Subcutaneous adipose tissue (tissue), 4 donors: ENCODE results near the gene AMPH. TPM values are rescaled to one million over a fixed set of nuclear protein-coding genes. Genes with fewer than 3 reads are reported as not detected.

Experiments used
- CTCF ChIP-seq: fragments of 450-650 bp; IDR thresholded peaks from one replicate; pipeline ENCODE4 v1.5.1; 2016; ENCODE audit warnings: low read depth, mild to moderate bottlenecking, control low read depth, antibody characterized with exemption, moderate library complexity
- total RNA-seq, 4 donors: library from RNA; depleted of rRNA; stranded (reverse); fragments of >200 nt; gene quantifications; one replicate each; pipeline ENCODE4 v1.1.0, GENCODE V29; 2016

The AMPH gene
- total RNA-seq, 4 donors from 2014 or later, result 6.8 to 102 (median 30.2) TPM

- TF ChIP-seq CTCF, result no peak
Observed at GRCh38 chr7:38535073-38535472, 96.1 kb downstream of the AMPH start.

GRCh38 chr7:38525857-38526256 lies 105.3 kb downstream of the AMPH start:
- no peak for TF ChIP-seq CTCF

- TF ChIP-seq CTCF, result no peak
Observed at GRCh38 chr7:38524786-38525185, 106.4 kb downstream of the AMPH start.

- no peak for TF ChIP-seq CTCF
Observed at GRCh38 chr7:38520741-38521140, 110.4 kb downstream of the AMPH start.

- no peak for TF ChIP-seq CTCF
Observed at GRCh38 chr7:38518541-38518940, 112.6 kb downstream of the AMPH start.

GRCh38 chr7:38512704-38513103 lies 118.5 kb downstream of the AMPH start:
- TF ChIP-seq CTCF, result no peak

- TF ChIP-seq CTCF, result no peak
Observed at GRCh38 chr7:38512291-38512690, 118.9 kb downstream of the AMPH start.
